A204.1 (cell line): ENCODE measurements around the gene ZNF618.

Experiments
- FAIRE-seq: peaks from 2 replicates; lab custom pipeline; 2012; peaks lifted over from hg19 to GRCh38; lab: Jason Lieb, UNC

Gene ZNF618

GRCh38 chr9:113911850-113912557 lies 35.9 kb downstream of the ZNF618 start:
- no peak for FAIRE-seq

- FAIRE-seq, result no peak
These were observed 36.7 kb downstream of the ZNF618 start for GRCh38 chr9:113912816-113913215.

DNA sequence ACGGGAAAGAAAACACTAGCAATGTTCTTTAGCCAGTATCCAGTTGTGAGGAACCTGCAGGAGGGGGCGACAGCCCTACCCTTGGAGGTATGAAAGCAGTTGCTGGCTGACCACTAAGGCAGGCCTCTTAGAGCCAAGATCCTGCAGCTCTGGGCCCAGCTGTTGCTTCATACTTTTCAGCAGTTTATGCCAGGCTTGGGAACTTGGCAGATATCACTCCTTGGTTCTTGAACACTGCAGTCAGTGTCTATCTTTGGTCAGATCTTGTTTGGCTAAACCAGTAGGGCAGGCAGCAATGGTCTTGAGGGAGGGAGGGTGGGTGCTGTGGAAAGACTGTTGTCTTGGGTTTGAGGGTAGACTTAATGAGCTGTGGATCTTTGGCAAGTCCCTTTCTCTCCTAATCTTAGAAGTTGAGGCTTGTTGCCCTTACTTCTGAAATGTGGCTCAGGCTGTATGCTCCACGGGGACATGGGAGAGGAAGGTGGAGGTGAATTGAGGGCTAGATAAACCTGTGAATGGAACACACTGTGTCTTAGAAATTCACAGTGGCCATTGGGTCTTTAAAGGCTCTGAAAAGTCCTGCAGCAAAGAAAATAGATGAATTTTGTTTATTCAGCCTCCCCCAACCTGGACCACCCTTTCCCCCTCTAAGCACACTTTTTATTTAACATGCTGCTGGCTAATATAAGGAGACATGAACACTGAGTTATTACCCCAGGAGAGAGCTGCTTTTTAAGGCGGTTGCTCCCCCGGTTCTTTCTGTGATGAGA lies 37.5 kb downstream of the ZNF618 start:
- FAIRE-seq, result no peak

GRCh38 chr9:113914517-113914916 lies 38.4 kb downstream of the ZNF618 start:
- no peak for FAIRE-seq

GRCh38 chr9:113915817-113916434 lies 39.8 kb downstream of the ZNF618 start:
- no peak for FAIRE-seq

DNA sequence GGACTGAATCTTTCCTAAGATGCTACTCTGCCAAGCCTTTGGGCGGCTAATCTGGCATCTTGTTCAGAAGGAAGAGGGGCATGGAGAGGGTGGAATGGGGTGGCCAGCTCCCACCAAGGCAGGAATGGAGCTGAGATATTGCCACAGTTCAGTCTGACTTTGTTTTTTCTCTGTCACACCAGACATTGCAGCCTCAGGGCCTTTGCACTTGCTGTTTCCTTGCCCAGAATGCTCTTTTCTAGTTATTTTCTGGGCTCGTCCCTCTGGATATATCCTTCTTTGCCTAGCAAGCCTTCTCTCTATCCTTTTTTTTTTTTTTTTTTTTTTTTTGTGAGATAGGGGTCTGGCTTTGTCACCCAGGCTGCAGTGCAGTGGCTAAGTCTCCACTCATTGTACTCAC lies 40.8 kb downstream of the ZNF618 start:
- no peak for FAIRE-seq

DNA sequence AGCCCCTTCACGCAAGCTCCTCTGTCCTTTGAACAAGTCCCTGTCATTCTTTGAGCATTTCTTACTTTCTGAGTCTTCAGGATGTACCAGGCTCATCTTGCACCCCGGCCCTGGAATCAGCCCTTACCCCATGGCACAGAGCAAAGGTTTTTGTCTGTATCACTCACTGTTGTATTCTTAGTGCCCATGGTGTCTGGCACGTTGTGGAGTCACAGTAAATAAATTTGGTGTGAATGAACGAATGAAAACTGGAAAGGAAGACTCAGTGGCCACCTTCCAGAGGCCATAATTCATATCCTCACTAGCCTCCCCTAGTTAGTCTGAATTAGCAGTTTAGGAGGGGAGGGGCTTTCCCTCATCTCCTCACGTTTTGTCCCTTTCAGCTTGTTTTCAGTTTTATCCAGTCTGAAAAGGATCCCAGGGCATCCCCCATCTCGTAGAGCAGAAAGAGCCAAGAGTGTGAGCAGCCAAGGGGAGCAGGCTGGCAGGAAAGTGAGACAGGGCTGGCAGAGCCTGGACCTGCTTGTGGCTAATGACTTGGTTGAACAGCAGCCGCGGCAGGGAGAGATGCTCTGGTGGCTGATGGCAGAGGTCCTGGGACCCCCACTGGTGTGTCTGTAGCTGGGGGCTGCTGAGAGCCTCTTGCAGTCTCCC lies 42.7 kb downstream of the ZNF618 start:
- FAIRE-seq, result no peak

GRCh38 chr9:113919382-113919781 lies 43.3 kb downstream of the ZNF618 start:
- no peak for FAIRE-seq

DNA sequence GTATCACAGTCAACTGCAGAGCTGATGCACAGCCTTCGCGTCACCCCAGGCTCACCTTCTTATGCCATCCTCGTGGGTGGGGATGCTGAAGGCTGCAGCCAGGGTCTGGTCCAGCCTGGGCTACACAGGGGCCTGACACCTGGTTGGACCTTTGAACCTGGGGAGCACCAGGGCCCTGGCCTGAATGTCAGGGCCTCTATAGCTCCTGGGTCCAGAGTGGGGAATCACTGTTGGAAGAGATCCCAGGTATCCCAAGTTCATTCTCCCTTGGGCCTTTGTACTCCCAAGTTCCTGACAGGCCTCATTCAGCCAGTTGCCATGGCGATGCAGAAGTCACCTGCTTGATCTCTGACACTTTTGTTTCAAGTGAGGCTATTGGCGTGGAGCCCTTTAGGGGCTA lies 43.8 kb downstream of the ZNF618 start:
- FAIRE-seq, result no peak

GRCh38 chr9:113920872-113921271 lies 44.8 kb downstream of the ZNF618 start:
- no peak for FAIRE-seq

DNA sequence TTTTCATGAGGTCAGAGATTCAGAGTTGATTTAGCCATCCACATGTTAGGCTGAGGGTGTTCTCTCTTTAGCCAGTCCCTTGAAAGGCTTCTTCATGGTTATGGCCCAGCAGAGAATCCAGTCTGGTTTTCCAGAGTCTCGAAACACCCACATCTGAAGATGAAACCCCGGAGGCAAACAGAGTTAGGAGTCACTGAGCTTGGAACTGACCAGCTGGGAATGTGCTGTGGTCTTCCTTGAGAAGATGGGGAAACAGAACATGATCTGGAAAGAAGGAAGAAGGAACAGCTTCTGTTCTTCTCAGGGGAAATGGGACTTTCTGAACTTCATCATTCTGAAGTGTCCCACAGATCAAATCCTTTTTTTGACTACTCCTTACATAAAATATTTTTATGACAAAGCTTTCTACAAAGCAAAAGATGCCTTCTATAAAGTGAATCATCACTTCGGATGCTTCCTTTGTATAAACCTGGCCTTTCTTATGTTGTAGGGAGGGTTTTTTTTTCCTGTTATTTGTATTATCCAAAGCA lies 45.4 kb downstream of the ZNF618 start:
- no peak for FAIRE-seq

DNA sequence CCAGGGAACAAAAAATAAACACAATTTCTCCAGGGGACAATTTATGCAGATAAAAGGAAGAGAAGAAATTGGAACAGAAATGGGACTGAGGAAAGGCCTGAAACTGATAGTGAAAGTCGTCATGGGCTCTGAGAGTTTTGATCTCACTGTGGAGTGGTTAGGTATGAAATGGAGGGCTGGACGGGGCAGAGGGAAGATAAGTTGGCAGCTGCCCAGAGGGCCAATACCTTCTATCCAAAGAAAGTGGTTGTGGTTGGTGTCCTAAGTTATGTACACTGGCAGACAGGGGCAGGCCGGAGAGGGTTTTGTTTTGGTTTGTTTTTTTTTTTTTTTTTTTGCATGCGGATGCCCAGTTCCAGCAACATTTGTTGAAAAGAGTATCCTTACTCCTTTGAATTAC lies 46.1 kb downstream of the ZNF618 start:
- no peak for FAIRE-seq

GRCh38 chr9:113926211-113926610 lies 50.1 kb downstream of the ZNF618 start:
- FAIRE-seq, result no peak

DNA sequence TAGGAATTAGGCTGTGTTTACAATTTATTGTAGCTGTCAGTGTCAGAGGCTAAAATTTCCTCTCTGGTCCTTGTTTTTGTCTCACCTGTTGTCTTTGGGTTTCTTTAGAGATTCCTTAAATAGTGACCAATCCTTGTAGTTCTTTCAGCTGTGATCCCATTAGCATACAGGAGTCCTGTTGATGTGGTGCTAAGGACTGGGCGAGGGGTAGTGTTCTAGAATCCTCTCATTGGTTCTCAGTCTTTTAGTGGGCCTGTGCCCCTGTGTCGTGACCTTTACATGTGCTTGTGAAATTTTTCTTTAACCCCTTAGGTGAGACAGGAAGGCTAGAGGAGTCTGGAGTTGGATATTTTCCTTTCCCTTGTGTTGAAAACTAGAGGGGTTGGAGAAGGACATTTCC lies 51.2 kb downstream of the ZNF618 start:
- FAIRE-seq, result no peak

DNA sequence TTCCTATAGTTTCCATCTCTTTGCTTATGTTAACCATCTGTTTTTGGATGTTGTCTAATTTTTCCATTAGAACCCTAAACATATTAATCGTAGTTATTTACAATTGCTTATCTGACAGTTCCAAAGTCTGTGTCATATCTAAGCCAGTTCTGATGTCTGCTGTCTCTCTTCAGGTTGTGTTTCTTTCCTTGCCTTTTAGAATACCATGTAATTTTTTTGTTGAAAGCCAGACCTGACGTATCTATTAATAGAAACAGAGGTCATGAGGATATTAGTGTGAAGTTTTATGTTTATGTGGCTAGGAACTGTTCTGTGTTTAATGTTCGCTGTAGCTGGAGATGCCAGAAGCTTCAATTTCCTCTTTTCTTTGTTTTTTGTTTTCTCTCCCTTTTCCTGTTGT lies 52.2 kb downstream of the ZNF618 start:
- no peak for FAIRE-seq

DNA sequence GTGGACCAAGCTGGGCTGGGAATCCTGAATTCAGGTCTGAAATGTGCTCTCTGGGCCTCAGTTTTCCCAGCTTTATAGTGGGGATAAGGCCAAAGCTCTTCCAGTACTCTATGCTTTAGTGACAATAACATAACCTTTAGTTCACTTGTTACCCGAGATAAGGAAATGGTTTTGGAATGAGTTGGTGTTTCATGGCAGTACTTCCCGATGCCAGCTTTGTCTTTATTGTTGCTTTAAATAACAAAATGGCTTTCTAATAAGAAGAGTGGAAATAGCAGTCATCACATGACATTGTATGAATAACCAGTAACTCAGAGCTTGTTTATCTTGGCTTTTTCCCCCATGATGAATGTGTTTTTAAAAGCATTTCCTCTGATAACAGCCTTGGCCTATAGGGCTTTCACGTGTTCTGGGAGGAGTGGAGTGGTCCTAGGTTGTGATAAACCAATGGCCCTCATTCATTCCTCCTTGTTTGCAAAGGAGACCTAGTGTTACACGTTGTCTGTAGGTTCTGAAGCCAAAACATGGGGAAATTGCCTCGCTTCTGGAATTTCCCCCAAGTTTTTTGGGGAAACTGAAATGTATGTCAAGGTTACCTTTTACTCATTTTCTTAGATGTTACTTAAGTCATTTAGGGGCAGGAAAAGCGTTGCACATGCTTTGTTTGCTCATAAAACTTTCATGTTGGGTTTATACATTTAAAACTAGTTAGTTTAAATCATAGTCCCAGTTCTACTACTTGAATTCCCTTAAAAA lies 53.7 kb downstream of the ZNF618 start:
- FAIRE-seq, result no peak

DNA sequence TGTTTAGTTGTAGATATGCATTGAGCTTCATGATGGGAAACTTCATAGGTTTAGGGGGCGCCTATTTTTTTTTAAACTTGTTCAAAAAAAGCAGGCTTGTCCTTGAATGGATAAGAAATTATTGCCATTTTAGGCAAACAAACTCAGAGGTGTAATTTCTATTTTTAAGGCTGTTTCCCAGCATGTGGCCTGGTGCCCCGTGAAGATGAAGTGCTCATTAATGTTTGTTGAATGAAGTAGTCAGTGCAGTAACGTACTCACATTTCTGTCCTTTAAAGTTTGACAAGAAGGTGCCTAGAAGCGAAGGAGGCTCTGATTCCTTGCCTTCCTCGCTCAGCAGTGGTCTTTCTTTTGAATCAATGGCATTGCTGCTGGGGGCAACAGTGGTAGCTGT lies 54.3 kb downstream of the ZNF618 start:
- FAIRE-seq, result no peak

GRCh38 chr9:113931140-113931539 lies 55.0 kb downstream of the ZNF618 start:
- no peak for FAIRE-seq

- no peak for FAIRE-seq
These were observed 55.7 kb downstream of the ZNF618 start for GRCh38 chr9:113931777-113932176.

DNA sequence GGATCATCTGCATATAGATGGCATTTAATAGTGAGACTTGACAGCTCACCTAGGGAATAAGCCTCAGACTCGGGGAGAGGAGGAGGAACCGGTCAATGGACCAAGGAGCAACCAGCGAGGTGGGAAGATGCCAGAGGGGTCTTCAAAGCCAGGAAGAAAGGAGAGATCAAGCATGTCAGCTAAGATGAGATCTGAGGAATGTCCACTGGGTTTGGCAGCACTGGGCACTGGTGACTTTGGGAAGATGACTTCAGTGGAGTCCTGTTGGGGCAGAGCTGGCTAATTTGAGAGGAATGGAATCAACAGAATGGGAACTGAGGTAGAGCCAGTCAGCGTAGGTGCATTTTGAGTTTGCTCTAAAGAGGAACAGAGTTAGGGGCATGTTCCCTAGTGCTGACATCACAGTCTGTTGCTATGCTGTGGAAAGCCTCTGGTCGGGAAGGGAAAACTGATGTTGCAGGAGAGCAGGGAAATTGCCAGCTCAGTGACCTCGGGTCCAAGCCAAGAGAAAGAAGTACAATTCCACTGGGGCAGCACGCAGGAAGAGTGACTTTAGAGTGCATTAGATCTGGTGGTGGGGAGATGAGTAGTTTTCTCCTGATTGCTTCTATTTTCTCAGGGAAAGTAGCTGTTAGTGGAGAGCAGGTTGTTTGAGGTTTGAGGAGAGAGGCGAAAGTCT lies 56.9 kb downstream of the ZNF618 start:
- no peak for FAIRE-seq

- no peak for FAIRE-seq
These were observed 57.6 kb downstream of the ZNF618 start for GRCh38 chr9:113933671-113934070.
